RCC 7860 (cell line): Measurements from ENCODE around the gene TENM3.
"Not testable (repeated sequence)": the region's sequence is repeated elsewhere in the genome, so short reads cannot be mapped to it uniquely, and the experiment has no call there.

Source experiments
- DNase-seq: peaks from one replicate; pipeline ENCODE4 v3.0.0-alpha.2; 2015; ENCODE audit warnings: low spot score
- FAIRE-seq: peaks from 2 replicates; lab custom pipeline; 2012; peaks lifted over from hg19 to GRCh38; lab: Jason Lieb, UNC

TENM3 gene

DNA sequence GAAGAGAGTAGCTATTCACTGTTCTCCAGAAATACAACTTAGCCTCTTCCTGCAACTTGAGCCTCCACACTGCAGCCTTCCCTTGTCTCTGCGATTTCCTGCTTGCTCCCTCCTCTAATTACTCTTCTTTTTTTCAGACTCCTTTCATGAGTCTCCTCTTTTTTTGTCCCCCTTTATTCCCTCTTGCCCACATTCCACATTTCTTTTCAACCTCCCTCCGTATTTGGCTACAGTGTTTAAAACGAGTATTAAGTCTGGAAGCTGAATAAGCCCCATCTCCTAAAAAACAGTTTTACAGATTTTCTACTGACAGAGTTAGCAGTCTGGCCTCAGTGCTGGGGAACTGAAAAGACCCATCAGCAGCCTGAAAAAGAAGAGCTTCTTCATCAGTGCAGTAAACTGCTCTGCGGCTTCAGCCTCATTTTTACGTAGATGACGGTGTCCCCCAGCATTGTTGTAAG, 141.5 kb downstream of the TENM3 start:
- DNase-seq = no peak
- FAIRE-seq = no peak

DNA sequence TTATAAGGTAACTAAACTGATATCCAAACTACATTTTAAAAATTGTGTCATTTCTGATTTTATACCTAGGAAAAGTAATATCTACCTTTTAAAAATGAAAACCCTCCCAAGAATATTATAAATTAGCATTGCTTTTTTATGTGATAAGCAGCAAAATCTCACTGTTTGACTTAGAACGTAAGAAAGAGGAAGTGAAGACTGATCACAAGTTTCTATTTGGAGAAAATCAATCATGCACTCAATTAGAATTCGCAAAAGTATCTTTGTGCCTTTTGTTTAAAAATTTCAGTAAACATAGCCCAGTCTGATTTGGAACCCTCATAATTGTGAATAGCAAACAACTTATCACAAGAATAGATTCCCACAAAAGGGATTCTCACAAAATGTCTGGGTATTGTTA, 142.7 kb downstream of the TENM3 start:
- FAIRE-seq = no peak

DNA sequence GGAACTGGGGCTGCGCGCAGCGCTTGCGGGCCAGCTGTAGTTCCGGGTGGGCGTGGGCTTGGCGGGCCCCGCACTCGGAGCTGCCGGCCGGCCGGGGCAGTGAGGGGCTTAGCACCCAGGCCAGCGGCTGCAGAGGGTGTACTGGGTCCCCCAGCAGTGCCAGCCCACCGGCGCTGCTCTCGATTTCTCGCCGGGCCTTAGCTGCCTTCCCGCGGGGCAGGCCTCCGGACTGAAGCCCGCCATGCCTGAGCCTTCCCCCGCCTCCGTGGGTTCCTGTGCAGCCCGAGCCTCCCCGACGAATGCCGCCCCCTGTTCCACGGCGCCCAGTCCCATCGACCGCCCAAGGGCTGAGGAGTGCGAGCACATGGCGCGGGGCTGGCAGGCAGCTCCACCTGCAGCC, 143.4 kb downstream of the TENM3 start:
- FAIRE-seq, DNase-seq: not testable (repeated sequence)

More for the DNA sequence above, 142.7 kb downstream of the TENM3 start:
- no peak for DNase-seq

DNA sequence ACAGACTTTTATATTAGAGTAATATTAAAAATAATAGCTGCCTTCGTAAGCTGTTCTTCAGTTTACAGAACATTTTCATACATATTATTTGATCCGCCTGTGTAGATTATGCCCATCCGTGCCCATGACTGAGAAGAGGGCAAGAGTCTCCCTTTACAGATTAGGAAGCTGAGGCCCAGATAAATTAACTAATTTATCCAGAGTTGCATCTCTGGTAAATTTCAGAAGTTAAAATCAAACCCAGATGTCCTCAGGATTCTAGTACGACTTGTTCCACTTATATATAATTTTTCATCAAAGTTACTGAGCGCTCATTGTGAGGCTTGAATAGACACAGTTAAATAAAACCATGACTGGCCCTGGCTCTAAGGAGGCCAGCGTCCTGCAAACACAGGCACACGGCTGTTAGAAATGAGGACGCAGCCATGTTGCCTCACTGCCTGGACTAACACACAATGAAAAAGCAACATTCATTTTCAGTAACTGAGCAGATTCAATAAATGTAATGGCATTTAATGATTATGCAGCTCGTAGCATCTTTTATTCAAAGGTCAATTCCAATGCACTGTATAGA, 148.0 kb downstream of the TENM3 start:
- no peak for DNase-seq
- FAIRE-seq = no peak

GRCh38 chr4:182394181-182394580, 151.0 kb downstream of the TENM3 start:
- no peak for DNase-seq
- FAIRE-seq = no peak

GRCh38 chr4:182400081-182400480, 156.9 kb downstream of the TENM3 start:
- DNase-seq (no peak), FAIRE-seq (no peak)

- DNase-seq (no peak), FAIRE-seq (no peak)
Measured at GRCh38 chr4:182400790-182401189, 157.6 kb downstream of the TENM3 start.

- DNase-seq (no peak), FAIRE-seq (no peak)
Measured at GRCh38 chr4:182404376-182404775, 161.2 kb downstream of the TENM3 start.

DNA sequence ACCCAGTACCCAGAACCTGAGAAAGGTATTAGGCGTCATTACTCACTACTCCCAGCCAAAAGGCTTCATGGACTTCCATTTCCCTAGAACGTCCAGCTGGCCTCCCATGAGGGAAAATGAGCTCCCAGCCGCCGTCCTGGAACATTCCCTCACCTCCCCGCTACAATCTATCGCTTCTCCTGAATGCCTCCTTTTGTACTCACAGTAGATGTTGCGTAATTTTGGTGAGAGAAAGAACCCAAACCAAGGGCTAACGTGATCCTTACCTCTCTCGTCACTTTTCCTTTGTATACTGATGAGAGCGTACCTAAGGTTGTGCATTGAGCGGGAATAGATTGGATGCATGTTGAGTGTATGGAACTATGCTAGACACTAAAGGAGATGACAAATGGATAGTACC, 161.9 kb downstream of the TENM3 start:
- no peak for FAIRE-seq
- DNase-seq = no peak

DNA sequence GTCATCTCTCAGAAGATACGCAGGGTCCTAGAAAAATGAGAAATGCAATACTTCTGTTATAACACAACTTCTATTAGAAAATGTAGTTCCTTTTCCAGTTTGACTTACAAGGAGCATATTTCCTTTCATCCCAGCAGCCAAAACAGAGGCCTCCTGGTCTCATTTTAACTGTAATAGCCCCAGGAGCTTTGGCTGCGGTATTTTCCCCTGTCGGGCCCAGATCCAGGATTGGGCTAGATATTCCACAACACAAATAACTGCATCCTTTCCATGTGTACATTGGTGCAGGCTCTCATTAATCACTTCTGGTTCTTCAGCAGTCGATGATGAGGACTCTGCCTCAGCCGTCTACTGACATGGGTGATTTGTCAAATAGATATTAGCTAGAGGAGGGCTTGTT, 166.1 kb downstream of the TENM3 start:
- FAIRE-seq (no peak), DNase-seq (no peak)

- no peak for FAIRE-seq
Measured at GRCh38 chr4:182411391-182411790, 168.2 kb downstream of the TENM3 start.

DNA sequence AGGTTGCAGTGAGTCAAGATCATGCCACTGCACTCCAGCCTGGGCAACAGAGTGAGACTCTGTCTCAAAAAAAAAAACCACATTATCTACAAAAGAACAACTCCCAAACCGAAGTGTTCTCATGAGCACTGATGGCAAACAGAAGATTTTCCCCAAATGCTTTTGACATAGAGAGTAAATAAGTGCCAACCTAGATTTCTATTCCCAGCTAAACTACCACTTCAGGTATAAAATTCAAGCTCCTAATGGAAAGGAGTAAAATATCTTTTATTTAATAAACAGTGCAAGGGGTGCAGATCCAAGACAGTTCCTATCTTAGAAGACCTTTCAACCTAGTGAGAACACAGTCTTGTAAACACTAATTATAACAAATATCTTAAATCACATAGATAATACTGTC, 170.3 kb downstream of the TENM3 start:
- FAIRE-seq (no peak), DNase-seq (no peak)

More at GRCh38 chr4:182411391-182411790, 168.2 kb downstream of the TENM3 start:
- DNase-seq = no peak

DNA sequence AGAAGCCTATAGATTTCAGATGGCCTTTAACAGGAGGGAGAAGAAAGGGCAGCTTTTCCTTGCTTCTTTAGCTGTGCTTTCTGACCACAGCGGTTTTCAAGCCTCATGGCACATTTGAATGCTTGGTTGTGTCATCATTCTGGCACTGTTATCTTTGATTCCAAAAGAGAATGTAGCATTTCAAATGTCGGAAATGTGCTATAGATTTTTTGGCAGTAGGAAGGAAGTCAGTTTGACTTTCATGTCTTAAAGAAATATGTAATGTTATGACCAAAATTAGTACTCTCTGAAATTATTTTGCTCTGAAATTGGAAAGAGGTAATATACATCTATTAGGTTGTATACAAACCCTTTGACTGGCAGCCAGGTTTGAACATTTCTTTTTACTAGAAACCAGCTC, 171.9 kb downstream of the TENM3 start:
- FAIRE-seq (no peak), DNase-seq (no peak)

DNA sequence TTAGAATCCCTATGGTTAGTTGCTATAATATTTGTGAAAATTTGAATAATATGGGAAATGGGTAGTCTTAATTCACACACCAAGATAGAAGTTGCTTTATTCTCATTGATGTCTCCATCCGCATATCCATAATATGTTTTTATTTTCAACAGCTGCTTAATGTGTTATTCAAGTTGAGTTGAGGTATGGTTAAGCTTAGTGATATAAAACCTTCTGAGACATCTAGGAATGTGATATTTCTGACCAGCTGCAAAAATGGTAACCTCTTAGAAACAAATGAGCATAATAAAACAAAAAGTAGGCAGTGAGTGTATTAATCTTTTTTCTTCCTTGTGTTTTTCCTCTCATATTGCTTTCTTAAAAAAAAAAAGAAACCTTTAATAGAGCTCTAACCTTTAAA, 172.9 kb downstream of the TENM3 start:
- DNase-seq (no peak), FAIRE-seq (no peak)

- DNase-seq = no peak
- FAIRE-seq = no peak
Measured at GRCh38 chr4:182418054-182418734, 175.0 kb downstream of the TENM3 start.

DNA sequence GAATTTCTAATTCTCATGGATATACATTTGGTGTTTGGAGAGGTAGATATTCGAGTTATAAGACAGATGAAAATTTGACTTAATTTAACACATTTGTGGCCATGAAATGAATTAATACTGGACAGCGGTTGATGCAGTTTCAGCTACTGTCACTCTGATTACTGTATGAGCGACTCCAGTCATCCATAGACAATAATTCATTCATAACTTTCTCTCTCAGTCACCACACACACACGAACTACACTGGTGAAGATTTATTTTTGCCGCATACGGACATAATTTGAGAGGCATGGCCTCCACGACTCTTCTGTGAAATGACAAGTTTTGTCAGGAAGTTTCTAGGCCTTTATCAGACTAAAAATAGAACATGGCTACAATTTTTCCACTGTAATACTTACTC, 177.0 kb downstream of the TENM3 start:
- FAIRE-seq (no peak), DNase-seq (no peak)

GRCh38 chr4:182421753-182422152, 178.6 kb downstream of the TENM3 start:
- no peak for FAIRE-seq
- DNase-seq = no peak

- no peak for FAIRE-seq
- no peak for DNase-seq
Measured at GRCh38 chr4:182425302-182425701, 182.1 kb downstream of the TENM3 start.

DNA sequence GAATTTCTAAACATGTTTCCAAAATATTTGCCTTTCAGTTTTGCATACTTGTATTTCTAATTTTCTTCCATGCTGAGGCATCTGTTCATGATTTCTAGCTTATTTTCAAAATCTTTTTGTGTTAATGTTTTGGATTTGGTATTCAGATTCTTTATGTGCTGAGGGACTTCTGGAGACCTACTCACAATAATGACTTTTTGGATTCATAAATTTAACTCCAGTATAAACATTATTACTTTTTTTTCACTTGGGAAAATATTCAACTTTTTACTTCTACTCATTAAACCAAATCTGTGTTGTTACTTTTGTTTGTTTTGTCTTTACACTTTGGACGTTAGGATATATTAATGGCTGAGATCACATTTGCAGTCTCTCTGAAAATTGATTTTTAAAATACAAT, 183.7 kb downstream of the TENM3 start:
- DNase-seq (no peak), FAIRE-seq (no peak)

GRCh38 chr4:182427554-182427953, 184.4 kb downstream of the TENM3 start:
- no peak for DNase-seq
- no peak for FAIRE-seq

DNA sequence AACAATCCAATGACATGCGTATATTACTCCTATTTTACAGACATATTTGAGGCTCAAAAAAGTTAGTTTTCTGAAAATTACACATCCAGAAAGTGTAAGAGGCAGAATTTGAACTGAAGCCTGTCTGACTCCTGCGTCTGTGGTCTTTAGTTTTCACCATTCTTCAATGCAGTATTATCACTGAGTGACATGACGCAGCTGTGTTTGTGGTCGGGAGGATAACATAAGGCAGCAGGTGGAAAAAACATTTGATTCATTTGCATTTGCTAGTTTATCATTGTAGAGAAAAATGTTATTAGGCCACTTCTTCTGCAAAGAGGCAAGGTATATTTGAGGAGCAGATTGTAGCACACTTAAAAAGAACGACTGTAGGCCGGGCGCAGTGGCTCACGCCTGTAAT, 186.7 kb downstream of the TENM3 start:
- FAIRE-seq = no peak
- no peak for DNase-seq

GRCh38 chr4:182432819-182433218, 189.6 kb downstream of the TENM3 start:
- no peak for FAIRE-seq
- DNase-seq = no peak

GRCh38 chr4:182434720-182435119, 191.5 kb downstream of the TENM3 start:
- DNase-seq (no peak), FAIRE-seq (no peak)
